Stimulated activated CD8-positive, alpha-beta memory T cell treated with anti-CD3 and anti-CD28 coated beads, Interleukin-12 subunit alpha, Interleukin-12 subunit beta, amount 100 ng/mL, for 1 hour (primary cell): ENCODE data around the gene TNPO3.

Experiments
- DNase-seq: peaks from one replicate; pipeline ENCODE4 v3.0.0-alpha.2; 2020; ENCODE audit warnings: low read depth

Gene TNPO3

GRCh38 chr7:128906766-128907559, 147.9 kb downstream of the TNPO3 start:
- DNase-seq = no peak

DNA sequence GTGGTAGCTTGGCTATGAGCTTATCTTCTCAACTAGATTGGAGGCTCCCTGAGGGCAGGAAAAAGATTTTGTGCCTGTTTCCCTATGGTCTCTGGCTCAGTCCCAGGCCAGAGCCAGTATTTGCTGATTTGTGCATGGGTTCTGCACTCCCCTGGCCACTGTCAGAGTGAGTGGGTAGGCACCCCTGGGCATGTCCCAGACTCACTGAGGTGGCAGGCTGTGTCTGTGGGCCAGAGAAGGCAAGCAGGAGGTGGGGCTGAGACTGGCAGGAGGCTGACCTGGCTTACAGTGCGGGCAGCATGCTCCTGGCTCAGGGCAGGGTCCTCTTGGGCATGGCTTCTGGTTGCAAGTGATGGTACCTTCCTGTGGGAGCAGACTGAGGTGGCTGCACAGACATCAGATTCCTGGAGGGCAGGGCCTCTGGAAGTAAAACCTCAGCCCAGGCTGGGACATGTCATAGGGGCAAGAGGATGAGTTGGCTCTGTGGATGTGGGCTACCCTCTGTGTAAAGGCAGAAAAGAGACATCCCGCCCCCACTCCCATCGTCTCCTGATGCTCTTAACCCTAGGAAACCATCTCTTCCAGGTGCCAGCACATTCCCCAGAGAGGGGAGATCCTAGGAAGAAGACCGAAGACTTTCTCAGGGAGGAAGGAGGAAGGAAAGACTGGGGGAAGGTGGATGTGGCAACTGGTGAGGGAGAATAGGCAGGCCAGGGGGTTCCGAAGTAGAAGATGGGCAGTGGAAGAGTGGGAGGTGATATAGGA, 148.7 kb downstream of the TNPO3 start:
- DNase-seq = no peak

DNA sequence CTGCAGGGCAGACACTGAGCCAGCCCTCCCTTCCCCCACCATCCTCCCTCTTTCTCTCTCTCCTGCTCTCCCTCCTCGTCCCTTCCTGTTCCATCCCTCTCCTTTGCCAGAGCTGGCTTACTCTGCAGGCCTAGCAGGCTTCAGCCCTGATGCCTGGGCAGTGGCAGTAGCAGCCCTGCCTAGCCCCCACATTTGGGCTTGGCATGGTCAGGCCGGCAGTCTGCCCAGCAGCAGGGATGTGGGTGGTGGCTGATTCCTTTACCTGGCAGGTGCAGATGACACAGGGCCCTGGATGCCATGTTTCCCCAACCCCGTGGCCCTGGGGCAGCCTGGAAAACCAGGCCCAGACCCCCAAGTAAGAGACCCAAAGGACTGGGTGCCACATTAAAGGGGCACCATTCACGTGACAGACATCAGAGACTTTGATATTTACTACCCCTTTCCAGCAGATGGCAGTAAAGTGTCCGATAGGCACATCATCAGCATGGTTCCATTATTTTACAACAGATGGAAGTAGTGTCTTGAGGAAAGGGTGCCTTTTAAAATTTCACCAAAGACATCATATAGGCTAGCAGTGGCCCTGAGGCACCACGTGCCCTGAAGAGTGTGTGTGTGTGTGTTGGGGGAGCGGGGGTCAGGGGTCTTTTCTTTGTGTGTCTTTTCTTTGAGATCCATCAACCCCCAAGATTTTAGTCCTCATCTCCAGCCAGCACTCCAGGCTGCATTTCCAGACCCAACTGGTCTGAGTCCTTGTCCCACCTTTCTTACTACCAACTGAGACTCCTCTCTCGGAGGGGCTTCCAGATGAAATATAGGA, 150.3 kb downstream of the TNPO3 start:
- DNase-seq = no peak
